HG03575 (cell line): Measurements from ENCODE around the gene SPATA16.
"Not testable (repeated sequence)": the region's sequence is repeated elsewhere in the genome, so short reads cannot be mapped to it uniquely, and the experiment has no call there.

Source experiments
- ATAC-seq: cut with Tn5 transposase; IDR thresholded peaks from one replicate; pipeline ENCODE4 v1.9.1; 2021; ENCODE audit not compliant: unreplicated experiment, insufficient number of reproducible peaks, low FRiP score; ENCODE audit errors: extremely low read depth

Gene SPATA16, protein sequence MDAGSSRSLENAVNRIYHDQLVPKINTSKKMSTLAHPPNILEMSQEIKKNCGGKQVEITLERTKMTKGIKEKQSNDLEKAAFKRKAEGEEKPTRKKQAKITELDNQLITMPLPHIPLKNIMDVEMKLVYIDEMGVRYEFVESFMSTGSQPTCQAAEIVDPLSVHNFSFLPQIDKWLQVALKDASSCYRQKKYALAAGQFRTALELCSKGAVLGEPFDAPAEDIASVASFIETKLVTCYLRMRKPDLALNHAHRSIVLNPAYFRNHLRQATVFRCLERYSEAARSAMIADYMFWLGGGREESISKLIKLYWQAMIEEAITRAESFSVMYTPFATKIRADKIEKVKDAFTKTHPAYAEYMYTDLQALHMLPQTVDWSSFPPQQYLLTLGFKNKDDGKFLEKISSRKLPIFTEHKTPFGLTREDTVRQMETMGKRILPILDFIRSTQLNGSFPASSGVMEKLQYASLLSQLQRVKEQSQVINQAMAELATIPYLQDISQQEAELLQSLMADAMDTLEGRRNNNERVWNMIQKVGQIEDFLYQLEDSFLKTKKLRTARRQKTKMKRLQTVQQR

DNA sequence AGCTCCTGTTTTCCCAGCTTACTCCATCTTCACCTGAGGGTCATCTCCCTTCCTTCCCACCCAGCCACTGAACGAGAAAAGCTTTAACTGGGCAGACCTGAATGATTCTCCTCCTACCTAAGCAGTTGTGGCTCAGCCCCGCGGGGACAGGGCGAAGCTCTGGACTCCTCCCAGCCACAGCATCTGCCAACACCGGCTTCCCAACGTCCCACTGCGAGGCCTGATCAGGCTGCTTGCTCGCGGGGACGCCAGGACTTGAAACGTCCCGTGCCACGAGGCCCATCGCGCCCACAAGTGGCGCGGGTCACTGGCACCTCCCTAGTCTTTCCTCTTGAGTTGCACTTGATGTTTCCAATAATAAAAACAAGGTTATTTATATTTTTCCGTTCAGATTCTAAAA, at the start of gene SPATA16:
SPATA16 (minus strand) TSS at position 250 of the 400 bp plus-strand sequence. CDS start 23,504 bp downstream, outside the sequence.
- no peak for ATAC-seq

DNA sequence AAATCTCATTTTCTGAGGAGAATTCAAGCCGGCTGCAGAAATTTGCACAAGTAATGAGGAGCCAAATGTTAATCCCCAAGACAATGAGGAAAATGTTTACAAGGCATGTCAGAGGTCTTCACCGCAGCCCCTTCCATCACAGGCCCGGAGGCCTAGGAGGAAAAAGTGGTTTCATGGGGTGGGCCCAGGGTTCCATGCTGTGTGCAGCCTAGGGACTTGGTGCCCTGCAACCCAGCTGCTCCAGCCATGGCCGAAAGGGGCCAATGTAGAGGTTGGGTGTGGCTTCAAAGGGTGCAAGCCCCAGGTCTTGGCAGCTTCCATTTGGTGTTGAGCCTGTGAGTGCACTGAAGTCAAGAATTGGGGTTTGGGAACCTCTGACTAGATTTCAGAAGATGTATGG, 42.0 kb upstream of the SPATA16 start:
- not testable (repeated sequence) for ATAC-seq

DNA sequence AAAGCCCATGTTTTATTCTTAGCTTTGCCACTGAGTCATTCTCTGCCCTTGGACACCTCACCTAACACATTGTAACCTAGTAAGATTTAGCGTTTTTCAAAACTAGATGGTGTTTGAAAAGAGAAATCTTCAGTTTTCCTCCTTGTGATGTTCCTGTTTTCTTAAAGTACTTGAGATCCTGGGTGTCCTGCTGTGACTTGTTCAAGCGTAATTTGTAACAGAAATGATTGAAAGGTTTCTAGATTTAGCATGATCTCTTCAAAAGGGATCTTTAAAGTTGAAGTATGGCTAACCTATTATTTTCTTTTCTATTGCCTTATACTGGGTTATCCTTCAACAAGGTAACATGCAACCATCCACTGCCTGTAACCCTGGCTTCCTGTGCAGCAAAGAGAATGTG, 32.6 kb upstream of the SPATA16 start:
- no peak for ATAC-seq

DNA sequence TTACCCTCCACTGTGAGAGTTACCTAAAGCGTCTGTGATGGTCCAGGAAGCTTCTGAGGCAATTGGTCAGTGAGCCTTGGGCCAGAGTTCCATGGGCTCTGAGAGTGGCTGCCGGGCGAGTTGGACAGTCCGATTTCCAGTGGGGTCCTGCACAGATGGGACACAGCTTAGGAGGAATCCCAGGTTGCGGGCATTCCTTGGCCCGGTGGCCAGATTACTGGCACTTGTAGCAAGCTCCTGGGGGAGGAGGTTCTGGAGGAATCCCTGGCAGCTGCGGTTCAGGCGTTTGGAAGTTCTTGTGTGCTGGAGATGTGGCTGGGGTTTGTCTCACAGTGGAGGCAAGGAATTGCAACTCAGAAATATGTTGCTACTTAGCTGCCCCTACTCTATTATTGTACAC, 18.1 kb upstream of the SPATA16 start:
- not testable (repeated sequence) for ATAC-seq

DNA sequence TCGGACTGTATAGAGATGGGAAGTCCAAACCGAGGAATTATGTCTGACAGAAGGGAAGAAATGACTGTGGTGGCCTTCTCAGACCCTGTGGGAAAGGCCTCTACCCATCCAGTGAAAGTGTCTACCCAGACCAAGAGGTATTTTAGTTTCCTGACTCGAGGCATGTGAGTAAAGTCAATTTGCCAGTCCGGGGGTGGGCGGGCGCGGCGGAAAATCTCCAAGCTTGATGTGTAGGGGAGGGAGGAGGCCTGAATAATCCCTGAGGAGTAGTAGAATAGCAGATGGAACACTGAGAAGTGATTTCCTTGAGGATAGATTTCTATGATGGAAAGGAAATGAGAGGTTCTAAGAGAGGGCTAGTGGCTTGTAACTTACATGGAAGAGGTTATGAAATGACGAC, 15.5 kb upstream of the SPATA16 start:
- not testable (repeated sequence) for ATAC-seq

DNA sequence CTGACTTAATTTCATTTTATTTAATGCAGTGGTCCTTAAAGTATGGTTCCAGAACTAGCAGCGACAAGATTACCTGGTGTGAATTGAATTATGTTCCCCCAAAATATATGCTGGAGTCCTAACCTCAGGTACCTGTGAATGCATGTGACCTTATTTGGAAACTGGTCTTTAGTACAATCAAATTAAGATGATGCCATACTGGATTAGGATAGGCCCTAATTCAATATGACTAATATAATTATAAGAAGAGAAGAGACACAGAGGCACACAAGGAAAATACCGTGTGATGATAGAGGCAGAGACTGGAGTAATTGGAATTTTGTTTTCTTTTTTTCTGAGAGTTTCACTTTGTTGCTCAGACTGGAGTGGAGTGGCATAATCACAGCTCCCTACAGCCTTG, 12.6 kb upstream of the SPATA16 start:
- no peak for ATAC-seq

DNA sequence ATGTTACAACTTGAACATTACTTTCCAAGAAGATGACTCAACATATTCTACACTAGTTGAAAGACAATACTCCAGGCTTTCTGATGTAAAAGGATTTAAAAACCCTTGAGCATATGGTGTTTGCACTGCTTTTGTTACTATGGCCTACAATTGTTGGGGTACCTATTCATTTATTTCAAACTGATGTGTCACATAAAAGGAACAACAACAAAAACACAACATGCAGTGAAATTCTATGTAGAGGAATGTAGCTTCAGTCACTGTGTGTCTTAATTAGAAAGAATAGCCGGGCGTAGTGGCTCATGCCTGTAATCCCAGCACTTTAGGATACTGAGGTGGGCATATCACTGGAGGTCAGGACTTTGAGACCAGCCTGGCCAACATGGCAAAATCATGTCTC, 1.6 kb downstream of the SPATA16 start:
- ATAC-seq, result no peak

DNA sequence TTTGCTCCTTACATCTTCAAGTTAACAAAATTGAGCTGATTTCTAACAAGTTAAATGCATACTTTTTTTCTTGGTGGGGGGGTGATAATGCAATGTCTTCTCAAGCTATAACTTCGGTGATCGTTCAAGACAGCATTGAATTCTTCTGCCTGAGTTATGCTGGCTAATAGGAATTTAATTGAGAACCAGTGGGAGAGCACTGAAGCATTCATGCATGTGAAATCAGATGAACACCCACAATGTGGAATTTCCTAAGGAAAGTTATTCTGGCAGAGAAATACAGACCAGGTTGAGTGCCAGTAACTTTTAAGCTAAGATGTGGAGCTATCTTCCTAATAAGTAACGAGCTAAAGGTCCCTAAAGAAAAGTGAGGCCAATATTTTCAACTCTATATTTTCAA, 3.0 kb downstream of the SPATA16 start:
- no peak for ATAC-seq

DNA sequence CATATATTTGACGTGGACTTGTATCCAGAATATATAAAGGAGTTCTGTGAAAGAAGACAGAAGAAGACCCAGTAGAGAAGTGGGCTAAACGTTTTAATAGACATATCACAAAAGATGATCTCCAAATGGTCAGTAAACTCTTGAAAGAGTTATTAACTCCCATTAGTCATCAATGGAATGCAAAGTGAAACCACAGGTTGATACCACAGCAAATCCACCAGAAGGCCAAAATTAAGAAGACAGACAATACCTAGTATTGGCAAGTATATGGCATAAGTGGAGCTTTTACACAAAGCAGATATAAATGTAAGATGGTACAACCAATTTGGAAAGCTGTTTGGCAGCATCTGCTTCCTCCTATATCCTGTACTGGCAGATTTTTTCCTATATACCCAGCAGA, 6.0 kb downstream of the SPATA16 start:
- ATAC-seq, result no peak

DNA sequence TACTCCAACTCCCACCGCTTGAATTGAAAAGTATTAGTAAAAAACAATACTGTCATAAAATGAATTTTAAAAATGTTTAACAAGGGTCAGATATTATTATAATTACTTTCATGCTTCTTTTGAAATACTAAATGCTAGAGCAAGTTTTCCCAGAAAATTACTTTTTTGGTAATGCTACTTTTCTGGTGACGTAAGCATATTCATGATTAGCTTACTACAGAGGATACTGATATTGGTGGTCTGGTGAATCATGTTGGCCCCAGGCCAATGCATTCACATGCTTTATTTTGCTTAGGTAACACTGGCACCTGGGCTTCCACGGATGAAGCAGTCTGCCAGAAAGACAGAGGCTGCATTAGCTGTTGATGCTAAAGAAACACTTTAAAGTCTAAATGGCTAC, 12.4 kb downstream of the SPATA16 start:
- no peak for ATAC-seq

DNA sequence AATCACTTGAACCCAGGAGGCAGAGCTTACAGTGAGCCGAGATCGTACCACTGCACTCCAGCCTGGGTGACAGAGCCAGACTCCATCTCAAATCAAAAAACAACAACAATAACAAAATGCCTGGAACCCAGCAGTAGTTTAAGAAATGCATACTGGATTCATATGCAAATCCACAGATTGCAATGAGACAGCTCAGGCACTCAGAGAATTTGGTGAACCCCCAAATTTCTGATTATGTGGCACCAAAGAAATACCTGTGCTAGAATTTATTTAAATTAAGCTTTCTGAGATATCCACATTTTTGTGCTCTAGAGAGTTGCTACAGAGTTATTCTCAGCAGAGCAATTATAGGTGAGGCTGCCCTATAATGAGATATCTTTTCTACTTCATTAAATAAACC, 29.7 kb downstream of the SPATA16 start:
- no peak for ATAC-seq

DNA sequence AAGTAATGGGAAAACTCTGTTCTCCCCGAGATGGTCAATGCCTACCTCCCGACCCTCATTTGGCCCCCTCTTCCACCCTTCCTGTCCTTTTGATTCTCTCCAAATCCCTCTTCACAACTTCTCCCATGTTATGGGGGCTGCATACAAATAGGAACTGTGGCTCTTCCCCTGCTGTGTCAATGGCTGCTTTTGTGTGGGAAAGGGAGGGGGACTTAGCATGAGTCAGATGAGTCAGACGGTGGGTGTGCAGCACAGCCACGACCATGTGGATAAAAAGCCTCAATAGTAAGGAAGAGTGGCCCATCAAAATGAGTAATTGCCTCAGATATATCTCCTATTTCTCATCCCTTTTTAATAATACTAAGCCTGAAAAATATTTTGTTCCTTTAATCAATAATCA, 31.9 kb downstream of the SPATA16 start:
- ATAC-seq, result no peak

DNA sequence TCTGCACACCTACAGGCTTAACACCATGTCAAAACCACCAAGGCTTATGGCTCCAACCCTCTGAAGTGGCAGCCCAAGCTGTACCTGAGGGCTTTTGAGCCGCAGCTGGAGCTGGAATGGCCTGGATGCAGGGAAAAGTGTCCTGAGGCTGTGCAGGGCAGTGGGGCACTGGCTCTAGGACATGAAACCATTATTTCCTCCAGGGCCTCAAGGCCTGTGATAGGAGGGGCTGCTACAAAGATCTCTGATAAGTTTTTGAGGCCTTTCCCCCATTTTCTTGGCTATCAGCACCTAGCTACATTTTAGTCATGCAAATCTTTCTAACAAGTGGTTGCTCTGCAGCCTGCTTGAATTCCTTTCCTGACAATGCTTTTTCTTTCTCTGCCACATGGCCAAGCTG, 37.6 kb downstream of the SPATA16 start:
- no peak for ATAC-seq

DNA sequence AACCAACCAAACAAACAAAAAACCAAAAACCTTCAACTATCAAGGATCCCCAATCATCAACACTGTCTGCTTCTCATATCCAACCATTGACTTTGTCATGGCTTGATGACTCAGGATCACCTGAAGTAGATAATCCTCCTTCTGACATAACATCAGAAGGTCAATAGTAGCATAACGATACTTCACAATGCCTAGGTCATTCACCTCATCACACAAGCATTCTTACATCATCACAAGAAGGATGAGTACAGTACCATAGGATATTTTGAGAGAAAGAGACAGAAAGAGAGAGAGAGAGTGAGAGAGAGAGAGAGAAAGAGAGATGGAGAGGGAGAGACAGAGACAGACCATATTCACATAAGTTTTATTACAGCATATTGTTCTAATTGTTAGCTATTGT, 42.1 kb downstream of the SPATA16 start:
- no peak for ATAC-seq

DNA sequence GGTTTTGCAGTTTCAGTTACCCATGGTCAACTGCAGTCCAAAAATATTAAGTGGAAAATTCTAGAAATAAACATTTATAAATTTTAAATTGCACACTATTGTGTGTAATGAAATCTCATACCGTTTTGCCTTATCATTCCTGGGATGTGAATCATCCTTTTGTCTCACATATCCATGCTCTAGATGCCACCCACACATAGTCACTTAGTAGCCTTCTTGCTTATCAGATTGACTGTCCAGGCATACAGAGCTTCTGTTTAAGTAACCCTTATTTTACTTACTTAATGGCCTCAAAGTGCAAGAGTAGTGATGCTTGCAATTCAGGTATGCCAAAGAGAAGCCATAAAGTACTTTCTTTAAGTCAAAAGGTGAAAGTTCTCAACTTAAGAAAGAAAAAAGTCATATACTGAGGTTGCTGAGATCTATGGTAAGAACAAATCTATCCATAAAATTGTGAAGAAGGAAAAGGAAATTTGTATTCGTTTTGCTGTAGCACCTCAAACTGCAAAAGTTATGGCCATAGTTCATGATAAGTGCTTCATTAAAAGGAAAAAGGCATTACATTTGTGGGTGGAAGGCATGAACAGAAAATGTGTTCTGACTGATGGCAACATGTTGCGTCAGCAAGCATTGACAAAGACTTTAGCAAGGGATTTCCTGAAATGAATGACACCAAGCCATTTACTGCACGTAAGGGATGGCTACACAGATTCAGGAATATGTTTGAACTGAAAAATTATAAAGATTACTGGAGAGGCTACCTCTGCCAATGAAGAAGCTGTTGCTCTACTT, 43.8 kb downstream of the SPATA16 start:
- no peak for ATAC-seq

DNA sequence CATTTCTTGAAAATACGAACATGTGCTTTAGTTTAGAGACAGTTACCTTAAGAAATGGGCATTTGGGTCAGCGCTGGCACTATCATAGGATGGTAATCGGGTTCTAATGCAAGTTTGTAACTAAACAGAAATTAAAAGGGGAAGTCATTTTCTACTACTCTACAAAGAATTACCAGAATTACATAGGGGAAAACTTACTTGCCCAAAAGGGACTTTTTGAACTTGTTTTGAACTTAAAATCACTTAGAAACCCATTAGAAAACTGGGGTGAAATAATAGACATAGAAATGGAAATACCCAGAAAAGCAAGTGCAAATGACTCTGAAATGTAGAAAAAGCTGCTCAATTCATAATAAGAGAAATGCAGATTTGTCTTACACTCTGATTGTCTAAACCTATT, 44.9 kb downstream of the SPATA16 start:
- no peak for ATAC-seq

DNA sequence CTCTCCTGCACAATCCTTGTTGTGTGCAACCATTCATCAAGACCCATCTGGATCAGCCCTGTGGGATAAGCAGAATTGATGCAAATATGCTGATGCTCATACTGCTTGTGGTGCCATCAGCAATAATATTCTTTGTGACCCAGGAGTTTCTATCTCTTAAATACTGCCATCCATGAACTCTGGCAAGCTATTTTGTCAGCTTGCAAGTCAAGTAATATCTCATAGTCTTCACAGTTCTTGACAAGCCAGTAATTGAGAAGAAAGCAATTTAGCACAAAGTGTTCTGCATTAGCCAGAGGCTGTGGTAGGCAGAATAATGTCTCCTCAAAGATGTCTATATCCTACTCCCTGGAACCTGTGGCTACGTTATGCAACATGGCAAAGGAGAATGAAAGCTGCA, 49.0 kb downstream of the SPATA16 start:
- ATAC-seq, result no peak

DNA sequence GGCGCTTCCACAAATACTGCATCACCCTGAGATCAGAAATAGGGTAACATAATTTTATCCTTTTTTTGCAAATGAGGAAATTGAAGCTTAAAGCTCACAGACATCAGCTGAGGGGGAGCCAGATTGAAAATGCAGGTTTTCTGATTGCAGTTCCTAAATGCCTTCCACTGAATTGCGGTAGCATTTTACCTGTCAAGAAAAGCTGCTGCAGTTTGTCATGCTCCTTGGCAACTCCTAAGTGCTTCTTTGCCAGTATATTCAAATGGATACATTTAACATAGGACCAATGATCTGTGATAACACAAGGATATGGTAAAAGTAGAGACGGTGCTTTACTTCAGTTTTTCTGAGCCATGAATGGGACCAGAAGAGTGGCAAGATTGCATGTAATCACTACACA, 50.5 kb downstream of the SPATA16 start:
- no peak for ATAC-seq

DNA sequence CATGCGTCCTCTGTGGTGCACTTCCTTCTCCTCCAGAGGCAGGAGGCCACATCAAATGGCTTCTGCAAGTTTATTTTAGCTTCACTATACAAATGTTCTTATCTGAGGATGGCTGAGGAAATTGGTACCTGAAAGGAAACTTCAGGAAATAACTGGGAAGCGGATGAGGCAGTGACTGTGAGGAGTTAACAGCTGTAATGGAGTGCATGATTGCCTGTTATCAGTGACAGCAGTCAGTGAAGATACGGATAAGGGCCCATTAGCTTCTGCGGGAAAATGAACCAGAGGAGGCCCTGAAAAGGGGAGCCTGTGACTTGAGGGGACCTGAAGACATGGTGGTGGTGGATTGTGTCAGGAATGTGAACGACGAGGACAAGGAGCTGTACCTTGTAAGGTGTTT, 51.8 kb downstream of the SPATA16 start:
- no peak for ATAC-seq

DNA sequence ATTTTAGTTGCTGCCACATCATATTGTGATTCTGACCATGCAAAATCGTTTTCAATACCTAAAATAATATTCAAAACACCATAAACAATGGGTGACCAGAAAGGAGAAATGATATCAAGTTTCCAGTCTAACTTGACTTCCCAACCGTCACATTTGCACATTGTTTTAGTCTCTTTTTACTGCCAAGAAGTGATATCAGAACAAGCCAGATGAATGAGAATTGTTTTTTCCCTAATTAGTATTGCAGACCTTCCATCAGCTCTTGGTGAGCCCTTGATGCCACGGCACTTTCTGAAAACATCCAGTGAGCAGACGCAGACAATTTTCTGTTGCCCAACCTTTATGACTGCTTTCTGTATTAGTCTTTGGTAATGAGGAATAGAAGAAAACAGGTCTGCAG, 62.5 kb downstream of the SPATA16 start:
- ATAC-seq, result no peak
